ENCODE results near the gene LAG3. TPM values are rescaled to one million over a fixed set of nuclear protein-coding genes. Genes with fewer than 3 reads are reported as not detected.
A peak's percentile ranks its signal among the peaks of the same experiment; 100 is the strongest.
"Not testable (repeated sequence)": the region's sequence is repeated elsewhere in the genome, so short reads cannot be mapped to it uniquely, and the experiment has no call there.

Gene LAG3
- polyA plus RNA-seq (2013, experiment 1 of 2; ENCODE audit: insufficient read length): 0.48 TPM
- 0.96 TPM for polyA plus RNA-seq (2013, experiment 2 of 2; ENCODE audit: insufficient read length)

GRCh38 chr12:6772331-6772695 is at the start of gene LAG3:
Gene LAG3 (plus strand): TSS chr12:6772520. CDS start chr12:6772853, 333 bp downstream.
- DNase-seq: no peak

- no peak for DNase-seq
Observed at GRCh38 chr12:6722863-6723262, 49.5 kb upstream of the LAG3 start.

GRCh38 chr12:6723607-6724408 is 48.5 kb upstream of the LAG3 start, which contains the start of gene COPS7A:
Gene COPS7A (plus strand): TSS chr12:6724046. CDS start chr12:6724657, 611 bp downstream.
- peak; percentile 99 for DNase-seq

GRCh38 chr12:6724409-6724797 is 47.9 kb upstream of the LAG3 start:
- peak; percentile 12 for DNase-seq

DNA sequence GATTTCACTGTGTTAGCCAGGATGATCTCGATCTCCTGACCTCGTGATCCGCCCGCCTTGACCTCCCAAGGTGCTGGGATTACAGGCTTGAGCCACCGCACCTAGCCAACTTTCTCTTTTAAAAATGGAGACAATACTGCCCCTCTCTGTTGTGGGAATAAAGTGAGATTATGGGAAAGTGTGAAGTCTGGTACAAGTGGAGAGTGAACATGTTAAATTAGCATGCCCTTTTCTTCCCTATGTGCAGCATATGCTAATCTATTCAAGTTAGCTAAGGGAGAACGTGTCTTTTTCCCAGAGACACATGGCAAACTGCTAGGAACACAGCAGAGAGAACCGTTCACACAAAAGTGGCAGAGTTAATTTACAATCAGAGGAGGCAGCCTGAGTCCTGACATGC is 47.0 kb upstream of the LAG3 start:
- no peak for DNase-seq

- no peak for DNase-seq
Observed at GRCh38 chr12:6729186-6729585, 43.1 kb upstream of the LAG3 start.

DNA sequence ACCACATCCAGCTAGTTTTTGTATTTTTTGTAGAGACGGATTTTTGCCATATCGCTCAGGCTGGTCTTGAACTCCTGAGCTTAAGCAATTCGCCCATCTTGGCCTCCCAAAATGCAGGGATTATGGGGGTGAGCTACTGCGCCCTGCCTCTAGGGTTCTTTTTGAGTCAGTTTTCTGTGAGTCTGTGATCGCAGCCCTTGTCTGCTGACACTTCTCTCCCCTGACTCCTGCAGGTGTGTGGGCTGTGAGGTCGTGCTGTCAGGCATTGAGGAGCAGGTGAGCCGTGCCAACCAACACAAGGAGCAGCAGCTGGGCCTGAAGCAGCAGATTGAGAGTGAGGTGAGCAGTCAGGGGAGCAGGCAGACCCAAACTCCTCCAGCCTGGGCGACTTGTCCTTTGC is 42.2 kb upstream of the LAG3 start:
- no peak for DNase-seq

- no peak for DNase-seq
Observed at GRCh38 chr12:6734506-6735387, 37.6 kb upstream of the LAG3 start.

- DNase-seq: peak; percentile 70
Observed at GRCh38 chr12:6735448-6736191, 36.7 kb upstream of the LAG3 start.

- no peak for DNase-seq
Observed at GRCh38 chr12:6736754-6737153, 35.6 kb upstream of the LAG3 start.

DNA sequence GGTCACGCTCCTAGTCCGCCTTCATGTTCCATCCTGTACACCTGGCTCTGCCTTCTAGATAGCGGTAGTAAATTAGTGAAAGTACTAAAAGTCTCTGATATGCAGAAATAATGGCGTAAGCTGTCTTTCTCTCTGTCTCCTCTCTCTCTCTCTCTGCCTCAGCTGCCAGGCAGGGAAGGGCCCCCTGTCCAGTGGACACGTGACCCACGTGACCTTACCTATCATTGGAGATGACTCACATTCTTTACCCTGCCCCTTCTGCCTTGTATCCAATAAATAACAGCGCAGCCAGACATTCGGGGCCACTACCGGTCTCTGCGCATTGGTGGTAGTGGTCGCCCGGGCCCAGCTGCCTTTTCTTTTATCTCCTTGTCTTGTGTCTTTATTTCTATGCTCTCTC is 30.2 kb upstream of the LAG3 start:
- not testable (repeated sequence) for DNase-seq

- DNase-seq: no peak
Observed at GRCh38 chr12:6742834-6743233, 29.5 kb upstream of the LAG3 start.

DNA sequence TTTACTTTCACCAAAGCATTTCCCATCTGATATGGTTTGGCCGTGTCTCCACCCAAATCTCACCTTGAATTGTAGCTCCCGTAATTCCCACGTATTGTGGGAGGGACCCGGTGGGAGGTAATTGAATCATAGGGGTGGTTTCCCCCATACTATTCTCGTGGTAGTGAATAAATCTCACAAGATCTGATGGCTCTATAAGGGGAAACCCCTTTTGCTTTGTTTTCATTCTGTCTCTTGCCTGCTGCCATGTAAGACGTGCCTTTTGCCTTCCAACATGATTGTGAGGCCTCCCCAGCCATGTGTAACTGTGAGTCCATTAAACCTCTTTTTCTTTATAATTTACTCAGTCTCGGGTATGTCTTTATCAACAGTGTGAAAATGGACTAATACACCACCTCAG is 29.0 kb upstream of the LAG3 start:
- not testable (repeated sequence) for DNase-seq

DNA sequence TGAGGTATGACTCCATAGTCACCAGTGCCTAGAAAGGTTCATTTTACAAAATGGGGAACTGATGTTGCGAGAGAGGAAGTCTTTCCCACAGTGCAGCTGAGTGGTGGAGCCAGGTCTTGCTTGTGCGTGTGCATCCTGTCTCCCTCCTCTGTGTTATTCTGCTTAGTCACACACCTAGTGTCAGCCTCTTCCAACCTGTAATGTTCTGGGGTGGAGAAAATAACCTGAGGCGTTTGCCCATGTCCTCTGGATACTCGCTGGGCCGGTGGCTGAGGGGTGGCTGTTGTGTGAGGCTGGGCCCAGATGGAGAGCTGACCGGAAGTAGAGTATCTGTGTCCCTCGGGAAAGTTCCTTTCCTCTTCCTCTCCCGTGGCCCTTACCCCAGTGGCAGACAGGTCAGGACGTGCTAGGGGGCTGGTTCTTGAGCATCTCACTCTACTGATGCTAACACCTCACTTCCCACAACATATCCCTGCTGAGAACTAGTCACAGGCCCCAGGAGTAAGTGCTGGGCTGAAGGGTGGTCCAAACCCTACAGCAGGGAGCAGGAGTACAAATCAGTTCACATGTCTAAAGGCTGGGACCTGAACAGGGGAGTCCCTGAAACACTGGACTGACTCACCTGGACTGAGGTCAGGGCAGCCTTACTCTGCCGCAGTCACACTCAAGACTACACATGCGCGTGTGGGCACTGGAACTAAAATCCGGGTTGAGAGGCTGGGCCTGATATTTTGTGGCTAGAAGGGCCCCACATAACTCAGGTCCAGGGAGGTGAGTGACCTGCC is 26.4 kb upstream of the LAG3 start:
- no peak for DNase-seq

DNA sequence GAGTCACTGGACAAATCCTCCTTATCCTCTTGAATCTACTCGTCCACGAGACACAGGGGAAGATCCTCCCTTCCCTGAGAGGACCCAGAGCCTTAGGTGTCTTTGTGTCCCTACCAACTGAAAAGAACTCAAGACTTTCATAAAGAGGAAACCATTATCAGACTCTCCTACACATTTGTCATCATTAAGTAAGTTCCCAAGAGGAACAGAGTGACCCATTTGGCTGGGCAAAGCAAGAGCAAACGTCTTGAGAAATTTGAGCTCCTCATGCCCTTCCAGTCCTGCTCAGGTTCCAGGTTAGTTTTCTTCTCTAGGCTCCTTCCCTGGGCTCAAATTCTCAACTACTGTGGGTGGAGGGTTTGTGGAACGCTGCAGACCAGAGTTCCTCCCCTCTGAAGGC is 25.1 kb upstream of the LAG3 start:
- DNase-seq: no peak

GRCh38 chr12:6748761-6749160 is 23.6 kb upstream of the LAG3 start:
- DNase-seq: no peak

DNA sequence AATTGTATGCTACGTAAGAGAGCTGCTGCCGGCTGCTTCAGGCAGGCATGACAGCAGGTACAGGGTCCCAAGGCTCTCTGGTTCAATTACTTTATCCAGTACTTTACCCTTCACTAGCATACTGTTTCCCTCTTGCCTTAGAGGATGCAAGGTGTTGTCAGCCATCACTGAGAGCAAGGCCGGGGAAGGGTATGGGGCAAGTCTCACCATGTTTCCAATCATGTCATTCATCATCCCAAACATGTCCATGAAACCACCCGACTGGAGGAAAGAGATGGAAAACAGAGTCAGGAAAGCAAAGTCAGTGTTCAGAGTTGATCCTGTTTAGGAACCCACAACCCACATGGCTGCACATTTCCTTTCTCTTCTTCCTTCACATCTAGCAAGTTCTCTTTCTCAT is 21.8 kb upstream of the LAG3 start:
- no peak for DNase-seq

GRCh38 chr12:6751767-6752166 is 20.6 kb upstream of the LAG3 start:
- no peak for DNase-seq

- peak; percentile 56 for DNase-seq
Observed at GRCh38 chr12:6752167-6752920, 20.0 kb upstream of the LAG3 start.

- peak; percentile 100 for DNase-seq
Observed at GRCh38 chr12:6752921-6753771, 19.2 kb upstream of the LAG3 start, which contains the start of gene MLF2. Gene MLF2 (minus strand): TSS chr12:6753141. CDS start chr12:6752334, 807 bp downstream.

Measured in fibroblast of skin of abdomen (primary cell).